ENCODE results near the gene GRM8.

GRCh38 chr7:126690848-126691751 is 561.6 kb downstream of the GRM8 start:
- TF ChIP-seq TEAD4 (IDR thresholded peaks at IDR 0.05) (no peak), MAX (IDR thresholded peaks at IDR 0.05) (no peak), YY1 (IDR thresholded peaks at IDR 0.05; ENCODE audit: low read depth) (no peak), TAF1 (IDR thresholded peaks at IDR 0.05; ENCODE audit: low read depth) (no peak), USF1 (IDR thresholded peaks at IDR 0.05) (no peak), EP300 (IDR thresholded peaks at IDR 0.05; ENCODE audit: borderline replicate concordance) (no peak), EGR1 (IDR thresholded peaks at IDR 0.05) (no peak), FOXM1 (IDR thresholded peaks at IDR 0.05; ENCODE audit: borderline replicate concordance, low read depth) (no peak)

Measured in Ishikawa (cell line).